Esophagus muscularis mucosa (tissue), 4 donors: Measurements from ENCODE around the gene TRIM9.

ENCODE experiments used
- CTCF ChIP-seq, 3 experiments: fragments of 200-600 bp in 2 of 3; fragments of 450-650 bp in 1 of 3; sonication (generic) in 2 of 3; IDR thresholded peaks; one replicate each; pipeline ENCODE4 v1.5.1; 2017 to 2019; ENCODE audit warnings: antibody characterized with exemption in 3 of 3, mild to moderate bottlenecking in 2 of 3, moderate library complexity in 1 of 3
- EP300 ChIP-seq: sonication (generic); formaldehyde crosslinking; IDR thresholded peaks from one replicate; pipeline ENCODE4 v1.6.1; 2017; ENCODE audit warnings: antibody characterized with exemption
- POLR2A ChIP-seq: fragments of 450-650 bp; IDR thresholded peaks from one replicate; pipeline ENCODE4 v1.6.1; 2017; ENCODE audit warnings: antibody characterized with exemption, moderate library complexity, mild to moderate bottlenecking, low read depth
- POLR2AphosphoS5 ChIP-seq, 2 donors: sonication (generic); formaldehyde crosslinking; IDR thresholded peaks; one replicate each; pipeline ENCODE4 v1.6.1; 2017; ENCODE audit warnings: antibody characterized with exemption in 2 of 2

- TF ChIP-seq POLR2A (no peak), POLR2AphosphoS5 (IDR thresholded peaks at IDR 0.05) (no peak), CTCF (IDR thresholded peaks at IDR 0.05) (no peak), EP300 (no peak)
Measured at GRCh38 chr14:50928002-50928635, 166.8 kb downstream of the TRIM9 start.
